DND-41 (cell line): Measurements from ENCODE around the gene HGD.

ENCODE experiments used
- ATAC-seq: fragments of 200-7000 bp; cut with Tn5 transposase; 3 replicates; pipeline ENCODE4 v1.9.1; 2021; ENCODE audit warnings: low read depth; ENCODE audit not compliant: insufficient read depth
- DNase-seq: peaks from one replicate; pipeline ENCODE4 v3.0.0-alpha.2; 2020
- H2AFZ ChIP-seq: 2 replicates; pipeline ENCODE4 v1.6.0; 2012; ENCODE audit warnings: low read depth, low read length
- H3K27ac ChIP-seq: 2 replicates; pipeline ENCODE4 v1.5.1; 2012; ENCODE audit warnings: low read length, inconsistent platforms
- H3K27me3 ChIP-seq: fragments of 200-600 bp; sonication (generic); 2 replicates; pipeline ENCODE4 v1.6.0; 2012; ENCODE audit warnings: low read length, mild to moderate bottlenecking, inconsistent platforms; ENCODE audit not compliant: insufficient read depth, poor library complexity
- H3K36me3 ChIP-seq: 2 replicates; pipeline ENCODE4 v1.5.1; 2012; ENCODE audit warnings: low read length, inconsistent platforms; ENCODE audit not compliant: insufficient read depth
- H3K4me1 ChIP-seq: 2 replicates; pipeline ENCODE4 v1.5.1; 2012; ENCODE audit warnings: mild to moderate bottlenecking, low read length; ENCODE audit not compliant: insufficient read depth
- H3K4me2 ChIP-seq: 2 replicates; pipeline ENCODE4 v1.6.0; 2012; ENCODE audit warnings: mild to moderate bottlenecking, moderate library complexity, low read length, inconsistent platforms; ENCODE audit not compliant: insufficient read depth
- H3K4me3 ChIP-seq, 2 experiments: fragments of 200-600 bp in 1 of 2; shearing (Covaris generic) in 1 of 2; 2 replicates each; pipeline ENCODE4 v1.5.1; 2012 to 2016; ENCODE audit warnings: inconsistent platforms in 2 of 2, low read length in 2 of 2, mild to moderate bottlenecking in 2 of 2, low read depth in 1 of 2, moderate library complexity in 1 of 2
- H3K79me2 ChIP-seq: 2 replicates; pipeline ENCODE4 v1.6.0; 2012; ENCODE audit warnings: low read length, inconsistent platforms; ENCODE audit not compliant: insufficient read depth
- H3K9ac ChIP-seq: 2 replicates; pipeline ENCODE4 v1.6.0; 2012; ENCODE audit warnings: low read depth, mild to moderate bottlenecking, inconsistent platforms, low read length, moderate library complexity
- H3K9me3 ChIP-seq: 2 replicates; pipeline ENCODE4 v1.5.1; 2012; ENCODE audit warnings: low read length, moderate library complexity, mild to moderate bottlenecking, inconsistent platforms; ENCODE audit not compliant: insufficient read depth, severe bottlenecking
- H4K20me1 ChIP-seq: 2 replicates; pipeline ENCODE4 v1.6.0; 2012; ENCODE audit warnings: low read length; ENCODE audit not compliant: insufficient read depth
- EZH2 ChIP-seq: IDR thresholded peaks from 3 replicates; pipeline ENCODE4 v1.6.1; 2012; ENCODE audit warnings: borderline replicate concordance, low read depth, mild to moderate bottlenecking, moderate library complexity, low read length, inconsistent platforms; ENCODE audit not compliant: severe bottlenecking
- TF ChIP-seq, protein P1 (sequence below): IDR thresholded peaks from 2 replicates; pipeline ENCODE4 v1.5.1; 2012; ENCODE audit warnings: borderline replicate concordance, low read length, moderate library complexity, mild to moderate bottlenecking; ENCODE audit not compliant: poor library complexity, severe bottlenecking; ENCODE audit errors: extremely low read depth

Gene HGD

DNA sequence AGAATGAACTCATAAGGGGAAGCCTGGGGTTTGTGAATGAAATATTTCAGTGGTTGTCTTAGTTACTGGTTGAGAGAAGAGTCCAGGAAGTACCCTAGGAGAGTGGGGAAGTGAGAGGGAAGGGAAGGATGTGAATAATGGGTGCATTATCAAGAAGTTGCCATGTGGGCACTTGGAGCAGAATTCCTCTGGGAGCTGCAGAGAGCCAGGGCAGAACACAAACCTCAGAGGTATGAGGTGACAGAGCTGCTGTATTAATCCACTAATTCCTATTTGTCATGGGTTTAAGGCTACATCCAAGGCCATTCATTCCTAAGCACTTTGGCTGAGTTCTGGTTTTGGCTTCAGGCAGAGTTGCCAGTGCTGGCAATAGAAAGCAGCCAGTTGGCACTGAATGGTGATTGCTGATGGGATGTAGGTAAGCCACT is 56.9 kb downstream of the HGD start:
- Histone ChIP-seq H3K4me1 (no peaks in the 10 kb centered on the region), H3K4me3 (no peak overlapping the region), H3K36me3 (no peaks in the 10 kb centered on the region), H3K27me3 (no peaks in the 10 kb centered on the region), H3K9ac (no peak overlapping the region), H3K4me2 (no peak overlapping the region), H3K27ac (no peak overlapping the region), H2AFZ (no peak overlapping the region), H3K79me2 (no peaks in the 10 kb centered on the region), H4K20me1 (no peaks in the 10 kb centered on the region), H3K9me3 (peaks cover 15% of the 10 kb centered on the region)
- TF ChIP-seq, protein P1, sequence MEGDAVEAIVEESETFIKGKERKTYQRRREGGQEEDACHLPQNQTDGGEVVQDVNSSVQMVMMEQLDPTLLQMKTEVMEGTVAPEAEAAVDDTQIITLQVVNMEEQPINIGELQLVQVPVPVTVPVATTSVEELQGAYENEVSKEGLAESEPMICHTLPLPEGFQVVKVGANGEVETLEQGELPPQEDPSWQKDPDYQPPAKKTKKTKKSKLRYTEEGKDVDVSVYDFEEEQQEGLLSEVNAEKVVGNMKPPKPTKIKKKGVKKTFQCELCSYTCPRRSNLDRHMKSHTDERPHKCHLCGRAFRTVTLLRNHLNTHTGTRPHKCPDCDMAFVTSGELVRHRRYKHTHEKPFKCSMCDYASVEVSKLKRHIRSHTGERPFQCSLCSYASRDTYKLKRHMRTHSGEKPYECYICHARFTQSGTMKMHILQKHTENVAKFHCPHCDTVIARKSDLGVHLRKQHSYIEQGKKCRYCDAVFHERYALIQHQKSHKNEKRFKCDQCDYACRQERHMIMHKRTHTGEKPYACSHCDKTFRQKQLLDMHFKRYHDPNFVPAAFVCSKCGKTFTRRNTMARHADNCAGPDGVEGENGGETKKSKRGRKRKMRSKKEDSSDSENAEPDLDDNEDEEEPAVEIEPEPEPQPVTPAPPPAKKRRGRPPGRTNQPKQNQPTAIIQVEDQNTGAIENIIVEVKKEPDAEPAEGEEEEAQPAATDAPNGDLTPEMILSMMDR: no peak
- TF ChIP-seq EZH2: no peak
- ATAC-seq (no peak), DNase-seq (no peak)

DNA sequence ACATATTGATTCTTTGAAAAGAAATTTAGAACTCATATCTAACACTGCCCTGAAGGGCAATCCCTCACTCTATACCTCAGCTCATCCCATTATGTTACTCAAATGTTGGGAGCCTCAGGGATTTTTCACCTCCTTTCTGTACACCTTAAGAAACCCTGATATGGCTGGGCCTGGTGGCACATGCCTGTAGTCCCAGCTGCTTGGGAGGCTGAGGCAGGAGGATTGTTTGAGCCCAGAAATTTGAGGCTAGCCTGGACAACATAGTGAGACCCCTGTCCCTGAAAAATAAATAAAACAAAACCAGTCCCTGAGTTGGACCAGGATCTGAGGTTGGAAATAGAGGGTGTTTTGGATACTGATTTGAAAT is 58.3 kb downstream of the HGD start:
- Histone ChIP-seq H3K9me3 (peaks cover 15% of the 10 kb centered on the region), H3K36me3 (no peaks in the 10 kb centered on the region), H3K27ac (no peak overlapping the region), H3K4me2 (no peak overlapping the region), H3K4me3 (no peak overlapping the region), H2AFZ (no peak overlapping the region), H3K27me3 (no peaks in the 10 kb centered on the region), H3K4me1 (no peaks in the 10 kb centered on the region), H4K20me1 (no peaks in the 10 kb centered on the region), H3K79me2 (no peaks in the 10 kb centered on the region), H3K9ac (no peak overlapping the region)
- TF ChIP-seq, protein P1: no peak
- TF ChIP-seq EZH2: no peak
- ATAC-seq: no peak
- no peak for DNase-seq

DNA sequence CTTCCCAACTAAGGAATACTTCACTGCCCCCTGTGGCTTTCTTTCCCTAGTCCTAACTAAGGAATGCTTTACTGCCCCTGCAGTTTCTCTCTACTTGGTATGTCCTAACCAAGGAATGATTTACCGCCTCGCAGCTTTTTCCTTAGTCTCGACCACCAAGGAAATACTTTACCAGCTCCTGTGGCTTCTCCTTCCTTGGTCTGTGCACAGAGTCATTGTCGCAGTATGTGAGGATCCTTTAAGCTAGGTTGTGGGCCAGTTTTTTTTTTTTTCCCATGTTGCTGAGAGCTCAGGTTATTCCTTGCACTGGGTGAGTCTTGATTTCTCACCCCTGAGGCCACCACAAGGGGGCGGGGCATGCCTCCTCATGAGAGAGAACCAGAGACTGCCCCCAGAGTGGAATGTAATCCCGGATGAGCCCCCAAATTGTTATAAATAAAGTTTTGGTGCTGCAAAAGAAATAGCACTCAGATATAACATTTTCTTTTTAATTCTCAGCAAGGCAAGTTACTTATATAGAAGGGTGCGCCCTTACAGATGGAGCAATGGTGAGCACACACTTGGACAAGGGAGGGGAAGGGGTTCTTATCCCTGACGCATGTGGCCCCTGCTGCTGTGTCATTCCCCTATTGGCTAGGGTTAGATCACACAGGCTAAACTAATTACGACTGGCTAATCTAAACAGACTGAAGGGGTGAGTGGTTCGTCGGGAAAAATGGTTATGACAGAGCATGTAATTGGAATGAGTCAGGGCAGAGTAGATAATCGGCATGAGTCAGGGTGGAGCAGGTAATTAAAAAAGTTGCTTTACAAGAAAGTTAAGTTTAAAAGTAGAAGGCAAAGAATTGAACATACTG is 58.9 kb downstream of the HGD start:
- Histone ChIP-seq H3K27me3 (no peaks in the 10 kb centered on the region), H3K4me1 (no peaks in the 10 kb centered on the region), H3K79me2 (no peaks in the 10 kb centered on the region), H3K9me3 (peaks cover 15% of the 10 kb centered on the region), H2AFZ (no peak overlapping the region), H3K27ac (no peak overlapping the region), H3K4me3 (no peak overlapping the region), H3K36me3 (no peaks in the 10 kb centered on the region), H4K20me1 (no peaks in the 10 kb centered on the region), H3K9ac (no peak overlapping the region), H3K4me2 (no peak overlapping the region)
- TF ChIP-seq, protein P1: no peak
- no peak for TF ChIP-seq EZH2
- no peak for ATAC-seq
- peak; percentile 16 for DNase-seq
